Vagina (tissue), 2 donors: Measurements from ENCODE around the gene KCNN3.

Source experiments
- CTCF ChIP-seq, 3 experiments: fragments of 450-650 bp in 2 of 3; fragments of 200-600 bp in 1 of 3; sonication (generic) in 1 of 3; IDR thresholded peaks; one replicate each; pipeline ENCODE4 v1.5.1; 2017 to 2019; ENCODE audit warnings: antibody characterized with exemption in 3 of 3, mild to moderate bottlenecking in 2 of 3, moderate library complexity in 2 of 3
- POLR2A ChIP-seq, 2 donors: fragments of 450-650 bp; IDR thresholded peaks; one replicate each; pipeline ENCODE4 v1.6.1; 2017; ENCODE audit warnings: antibody characterized with exemption in 2 of 2, mild to moderate bottlenecking in 2 of 2, moderate library complexity in 2 of 2

GRCh38 chr1:154876842-154877369 lies 6.8 kb upstream of the KCNN3 start:
- TF ChIP-seq POLR2A (IDR thresholded peaks at IDR 0.05) (no peak), CTCF (IDR thresholded peaks at IDR 0.05) (no peak)
